ENCODE results near the gene GTF2F1. TPM values are rescaled to one million over a fixed set of nuclear protein-coding genes. Genes with fewer than 3 reads are reported as not detected.
A peak's percentile ranks its signal among the peaks of the same experiment; 100 is the strongest.

GTF2F1 gene
- total and polyA plus RNA-seq, 10 of the 15 experiments (the other 5 are each of a cell fraction or from before 2014, with no cell fraction given): 4.5 to 61.7 (median 48.5) TPM

GRCh38 chr19:6413721-6414643 lies 21.0 kb upstream of the GTF2F1 start:
- no peak overlapping the region for H3K4me2 ChIP-seq (ENCODE audit: control insufficient read depth, insufficient read depth)
- RAD21 ChIA-PET (ENCODE audit: unreplicated experiment): no interaction called here
- DNase-seq (ENCODE audit: low read depth, low spot score): no peak
- no peaks in the 10 kb centered on the region; the same call in 1 of the 2 replicates for H3K79me2 ChIP-seq (ENCODE audit: control insufficient read depth, insufficient read depth, low read length)
- intact Hi-C loops (cut with micrococcal nuclease; ENCODE audit: unreplicated experiment): no loop called here
- H3K4me3 ChIP-seq: no peak overlapping the region
- no peaks in the 10 kb centered on the region for H3K9me3 ChIP-seq (replicated peaks; ENCODE audit: control insufficient read depth, insufficient read depth, low read length)
- no peaks in the 10 kb centered on the region for H3K4me1 ChIP-seq (ENCODE audit: control insufficient read depth, insufficient read depth, low read length)
- no peak for ATAC-seq
- FAIRE-seq: no peak
- in situ Hi-C loops (cut with MboI): no loop called here
- SMC1A ChIA-PET (ENCODE audit: uncharacterized antibody, unreplicated experiment): no interaction called here
- H3K27ac ChIP-seq (ENCODE audit: control insufficient read depth, insufficient read depth): no peak overlapping the region
- H3K36me3 ChIP-seq (ENCODE audit: control insufficient read depth in 2 of 2, insufficient read depth in 2 of 2, low read length in 1 of 2): peaks cover 15 to 38% of the 10 kb centered on the region in 2 experiments; a peak in 3 of 4 replicates
- no peaks in the 10 kb centered on the region for H3K27me3 ChIP-seq (replicated peaks in 1 of 2; ENCODE audit: control insufficient read depth in 2 of 2, insufficient read depth in 2 of 2, low read length in 1 of 2)
- H4K20me1 ChIP-seq (ENCODE audit: control insufficient read depth, insufficient read depth): no peaks in the 10 kb centered on the region
- H2AFZ ChIP-seq (ENCODE audit: control insufficient read depth, low read depth, low read length): no peak overlapping the region
- CTCF ChIA-PET: no interaction called here
- no peak overlapping the region for H3K9ac ChIP-seq (ENCODE audit: control insufficient read depth, insufficient read depth, low read length)
- 95% methylated on average over 32 of the region's 42 CpGs for WGBS (ENCODE audit: insufficient coverage, insufficient replicate concordance, low lambda C conversion rate, missing lambda C conversion rate)
- TF ChIP-seq YY1 (IDR thresholded peaks at IDR 0.05; ENCODE audit: low read depth, low read length) (no peak), SIX5 (IDR thresholded peaks at IDR 0.05; ENCODE audit: low read depth, low read length, severe bottlenecking) (no peak), NRF1 (conservative IDR thresholded peaks at IDR 0.05; ENCODE audit: low read depth, low read length) (no peak), NFYB (IDR thresholded peaks at IDR 0.05; ENCODE audit: insufficient read depth, low read depth, low read length) (no peak), ZBTB33 (IDR thresholded peaks at IDR 0.05) (no peak), SREBF1 (IDR thresholded peaks at IDR 0.05; ENCODE audit: low read length) (no peak), EED (IDR thresholded peaks at IDR 0.05; ENCODE audit: low read depth) (no peak), YBX1 (IDR thresholded peaks at IDR 0.05) (no peak), RAD51 (IDR thresholded peaks at IDR 0.05) (no peak), BMI1 (IDR thresholded peaks at IDR 0.05; ENCODE audit: borderline replicate concordance) (no peak), NR2C2 (IDR thresholded peaks at IDR 0.05; ENCODE audit: borderline replicate concordance, control insufficient read depth, insufficient read length, low read depth) (no peak), TAF1 (IDR thresholded peaks at IDR 0.05; ENCODE audit: borderline replicate concordance, low read depth, low read length) (no peak), ZNF384 (IDR thresholded peaks at IDR 0.05; ENCODE audit: borderline replicate concordance, low read depth, low read length) (no peak), CHD2 (IDR thresholded peaks at IDR 0.05; ENCODE audit: borderline replicate concordance, low read depth, low read length) (no peak)
- BruUV-seq (replicated peaks): TSS peak; percentile 60
- POLR2A ChIA-PET: no interaction called here
